GM12878 (cell line): ENCODE measurements around the gene MARCHF2. TPM values are rescaled to one million over a fixed set of nuclear protein-coding genes. Genes with fewer than 3 reads are reported as not detected.

Source experiments
- ATAC-seq: fragments of 200-7000 bp; cut with Tn5 transposase; 3 replicates; pipeline ENCODE4 v1.9.1; 2020; ENCODE audit warnings: mild to moderate bottlenecking, moderate library complexity
- BruUV-seq: library from RNA; stranded (reverse); fragments of 400-500 nt; replicated peaks from 2 replicates; lab custom pipeline; 2021; lab: Mats Ljungman, UMichigan
- CTCF ChIA-PET: fragments of 300-600 bp; sonication (Branson Sonifier 250); formaldehyde crosslinking; extraction: SDS; loops from one replicate; lab custom pipeline; 2021; ENCODE audit warnings: inconsistent platforms; lab: Yijun Ruan, JAX
- POLR2A ChIA-PET: fragments of 350-600 bp; formaldehyde crosslinking; extraction: SDS; loops from one replicate; lab custom pipeline; 2021; ENCODE audit warnings: inconsistent platforms; lab: Charles Lee
- RAD21 ChIA-PET: fragments of 300-600 bp; sonication (Branson Sonifier 250); formaldehyde crosslinking; loops from one replicate; lab custom pipeline; 2023; ENCODE audit warnings: antibody characterized with exemption; ENCODE audit not compliant: unreplicated experiment; lab: Charles Lee
- SMC1A ChIA-PET: fragments of 300-600 bp; sonication (Branson Sonifier 250); formaldehyde crosslinking; loops from one replicate; lab custom pipeline; 2023; ENCODE audit not compliant: unreplicated experiment, uncharacterized antibody; lab: Charles Lee
- DNase-seq: peaks from one replicate; pipeline ENCODE4 v3.0.0-alpha.2; 2011; ENCODE audit warnings: low read depth, low spot score
- FAIRE-seq: peaks from 3 replicates; lab custom pipeline; 2011; peaks lifted over from hg19 to GRCh38; lab: Jason Lieb, UNC
- H2AFZ ChIP-seq: 2 replicates; pipeline ENCODE4 v1.6.0; 2011; ENCODE audit warnings: low read depth, low read length, control low read depth; ENCODE audit not compliant: control insufficient read depth
- H3K27ac ChIP-seq: 2 replicates; pipeline ENCODE4 v1.5.1; 2011; ENCODE audit warnings: control low read depth; ENCODE audit not compliant: control insufficient read depth, insufficient read depth
- H3K27me3 ChIP-seq, 2 experiments: replicated peaks in 1 of 2; 2 replicates each; pipeline versions ENCODE4 v1.6.0 to v1.6.1; 2011; ENCODE audit warnings: low read length in 1 of 2; ENCODE audit not compliant: control insufficient read depth in 2 of 2, insufficient read depth in 2 of 2
- H3K36me3 ChIP-seq, 2 experiments: 2 replicates each; pipeline ENCODE4 v1.5.1; 2011; ENCODE audit warnings: low read length in 1 of 2; ENCODE audit not compliant: control insufficient read depth in 2 of 2, insufficient read depth in 2 of 2
- H3K4me1 ChIP-seq: 2 replicates; pipeline ENCODE4 v1.6.1; 2011; ENCODE audit warnings: mild to moderate bottlenecking, low read length, moderate library complexity, mixed read lengths; ENCODE audit not compliant: control insufficient read depth, insufficient read depth
- H3K4me2 ChIP-seq: 2 replicates; pipeline ENCODE4 v1.6.0; 2011; ENCODE audit warnings: control low read depth; ENCODE audit not compliant: control insufficient read depth, insufficient read depth
- H3K4me3 ChIP-seq: fragments of 200-600 bp; sonication (generic); 2 replicates; pipeline ENCODE4 v1.5.1; 2016
- H3K79me2 ChIP-seq: 2 replicates; pipeline ENCODE4 v1.6.0; 2011; ENCODE audit warnings: low read length; ENCODE audit not compliant: control insufficient read depth, insufficient read depth
- H3K9ac ChIP-seq: 2 replicates; pipeline ENCODE4 v1.8.0; 2011; ENCODE audit warnings: low read length, control low read depth, mixed read lengths; ENCODE audit not compliant: control insufficient read depth, insufficient read depth
- H3K9me3 ChIP-seq: replicated peaks from 3 replicates; pipeline ENCODE4 v1.5.1; 2011; ENCODE audit warnings: mild to moderate bottlenecking, low read length; ENCODE audit not compliant: control insufficient read depth, insufficient read depth
- H4K20me1 ChIP-seq: 2 replicates; pipeline ENCODE4 v1.6.0; 2011; ENCODE audit not compliant: control insufficient read depth, insufficient read depth
- CUX1 ChIP-seq: IDR thresholded peaks from 2 replicates; pipeline ENCODE4 v1.6.1; 2012; ENCODE audit warnings: improper control_type of control experiment, low read depth, low read length; ENCODE audit not compliant: insufficient replicate concordance
- EZH2 ChIP-seq: IDR thresholded peaks from 2 replicates; pipeline ENCODE4 v1.6.1; 2012; ENCODE audit warnings: low read depth, mild to moderate bottlenecking, control low read depth, inconsistent platforms, low read length, borderline replicate concordance; ENCODE audit not compliant: control insufficient read depth
- FOXK2 ChIP-seq: fragments of 450-650 bp; IDR thresholded peaks from 2 replicates; pipeline ENCODE4 v1.6.1; 2017; ENCODE audit warnings: mild to moderate bottlenecking, moderate library complexity
- HDGF ChIP-seq: fragments of 450-650 bp; IDR thresholded peaks from 2 replicates; pipeline ENCODE4 v1.6.1; 2016; ENCODE audit warnings: antibody characterized with exemption
- MAX ChIP-seq: IDR thresholded peaks from 2 replicates; pipeline ENCODE4 v1.6.1; 2012; ENCODE audit warnings: low read depth, low read length, improper control_type of control experiment
- NFIC ChIP-seq: IDR thresholded peaks from 2 replicates; pipeline ENCODE4 v1.6.1; 2012; ENCODE audit warnings: low read depth, mild to moderate bottlenecking, inconsistent platforms, low read length, moderate library complexity
- RFX5 ChIP-seq: IDR thresholded peaks from 2 replicates; pipeline ENCODE4 v1.6.1; 2011; ENCODE audit warnings: low read depth, low read length, improper control_type of control experiment
- SIX5 ChIP-seq: IDR thresholded peaks from 2 replicates; pipeline ENCODE4 v1.6.1; 2011; ENCODE audit warnings: mild to moderate bottlenecking, low read depth, low read length, moderate library complexity; ENCODE audit not compliant: severe bottlenecking
- SUPT20H ChIP-seq: IDR thresholded peaks from 2 replicates; pipeline ENCODE4 v1.6.1; 2011; ENCODE audit warnings: low read depth, mild to moderate bottlenecking, low read length, moderate library complexity, borderline replicate concordance; ENCODE audit not compliant: control insufficient read depth
- TCF12 ChIP-seq: IDR thresholded peaks from 2 replicates; pipeline ENCODE4 v1.6.1; 2011; ENCODE audit warnings: low read depth, mild to moderate bottlenecking, low read length
- ZNF592 ChIP-seq: fragments of 450-650 bp; IDR thresholded peaks from 2 replicates; pipeline ENCODE4 v1.6.1; 2017; ENCODE audit warnings: mild to moderate bottlenecking, moderate library complexity
- WGBS: methylation state at CpG from one replicate; pipeline ENCODE4 v1.1.6; 2016; ENCODE audit warnings: low lambda C conversion rate; ENCODE audit not compliant: insufficient replicate concordance, insufficient coverage; ENCODE audit errors: missing lambda C conversion rate; 5-methylcytosine and 5-hydroxymethylcytosine counted together
- in situ Hi-C: fragments of 300-500 bp; cut with MboI; formaldehyde crosslinking; loops from 9 replicates; pipeline ENCODE4 v1.14.3; 2018; ENCODE audit warnings: mixed read lengths
- intact Hi-C: fragments of 100-400 bp; cut with micrococcal nuclease; formaldehyde crosslinking; loops from one replicate; pipeline ENCODE4 v1.14.2; 2022; ENCODE audit not compliant: unreplicated experiment
- polyA plus RNA-seq, 11 experiments: library from polyadenylated mRNA; depleted of rRNA in 4 of 11; unstranded in 6 of 11; stranded (reverse) in 5 of 11; fragments of >200 nt; fragmentation: Nextera tagmentation in 4 of 11; fragmentation: Illumina TruSeq in 1 of 11; extraction: Ambion mirVana in 4 of 11; extraction: Trizol in 1 of 11; gene quantifications; 1 replicate in 1 of 11; 2 replicates in 10 of 11; pipeline versions ENCODE4 v1.2.1 to v1.2.3, GENCODE V29; 2011 to 2016; ENCODE audit warnings: inconsistent platforms in 2 of 11, missing spikeins in 2 of 11, low read depth in 1 of 11
- total RNA-seq, 4 experiments: library from RNA; depleted of rRNA in 3 of 4; stranded (reverse); fragments of >200 nt in 3 of 4; fragmentation: Illumina TruSeq in 1 of 4; extraction: Trizol in 1 of 4; gene quantifications; 2 replicates each; pipeline versions ENCODE4 v1.2.1 to v1.2.3, GENCODE V29; 2013 to 2021
- TF ChIP-seq, protein P1 (sequence below): IDR thresholded peaks from 2 replicates; pipeline ENCODE4 v1.6.1; 2011; ENCODE audit warnings: mild to moderate bottlenecking, low read depth, low read length, moderate library complexity; ENCODE audit not compliant: insufficient replicate concordance

The MARCHF2 gene
- total and polyA plus RNA-seq, 10 of the 15 experiments (the other 5 are each of a cell fraction or from before 2014, with no cell fraction given) = 1.6 to 30.3 (median 10.8) TPM

DNA sequence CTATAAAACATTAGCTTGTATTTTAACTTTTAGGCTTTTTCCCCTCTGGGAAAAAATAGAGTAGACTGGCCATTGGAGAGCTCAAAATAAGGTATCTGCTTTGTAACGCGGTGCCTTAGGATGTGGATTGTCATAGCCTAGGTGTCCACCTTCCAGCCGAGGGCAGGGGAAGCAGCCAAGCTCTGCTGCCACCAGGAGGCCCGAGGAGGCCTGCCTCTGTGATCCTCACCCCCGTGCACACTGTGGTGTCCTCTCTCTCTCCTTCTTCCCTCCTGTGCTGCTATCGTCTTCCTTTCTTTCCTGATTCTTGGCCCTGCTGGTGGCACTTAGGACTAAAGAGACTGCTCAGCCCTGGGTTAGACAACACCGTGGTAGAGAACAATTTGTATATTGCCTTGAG is 43.0 kb downstream of the MARCHF2 start:
- intact Hi-C loops = no loop called here
- Histone ChIP-seq H3K27me3 (no peaks in the 10 kb centered on the region), H3K27ac (no peak overlapping the region), H4K20me1 (peaks cover 42% of the 10 kb centered on the region), H2AFZ (no peak overlapping the region), H3K36me3 (peaks cover 12 to 45% of the 10 kb centered on the region in 2 experiments), H3K4me2 (no peak overlapping the region), H3K9me3 (no peaks in the 10 kb centered on the region), H3K9ac (no peak overlapping the region), H3K79me2 (peaks cover 99% of the 10 kb centered on the region), H3K4me3 (no peak overlapping the region), H3K4me1 (peaks cover 13% of the 10 kb centered on the region)
- no TSS peak for BruUV-seq
- SMC1A ChIA-PET = interaction anchor here (1.6 to 1.9 kb wide), 2 partner anchors 10 to 102 kb away, joined by 5 to 7 read pairs; no protein-coding TSS in a partner anchor
- CTCF ChIA-PET = interaction anchor here (1.8 kb wide), 1 partner anchor 9 kb away, joined by 10 read pairs; no protein-coding TSS in a partner anchor
- in situ Hi-C loops = no loop called here
- POLR2A ChIA-PET = interaction anchor here (0.6 to 1.0 kb wide), 4 partner anchors 11 to 1029 kb away, joined by 3 to 10 read pairs (median 4); partner anchors contain the start of genes HNRNPM and MARCHF2
- FAIRE-seq (no peak), ATAC-seq (0 out of 3 replicates have a peak, but pooled peaks have one; percentile 20), DNase-seq (no peak)
- whole genome bisulfite sequencing = 59% methylated on average over 7 of the region's 7 CpGs
- RAD21 ChIA-PET = interaction anchor here (1.0 kb wide), 1 partner anchor 43 kb away, joined by 3 read pairs; the partner anchor contains the start of gene MARCHF2
- no peak for TF ChIP-seq ZNF592
- TF ChIP-seq TCF12 = no peak
- TF ChIP-seq CUX1 = no peak
- TF ChIP-seq SIX5 = no peak
- TF ChIP-seq SUPT20H = no peak
- TF ChIP-seq, protein P1, sequence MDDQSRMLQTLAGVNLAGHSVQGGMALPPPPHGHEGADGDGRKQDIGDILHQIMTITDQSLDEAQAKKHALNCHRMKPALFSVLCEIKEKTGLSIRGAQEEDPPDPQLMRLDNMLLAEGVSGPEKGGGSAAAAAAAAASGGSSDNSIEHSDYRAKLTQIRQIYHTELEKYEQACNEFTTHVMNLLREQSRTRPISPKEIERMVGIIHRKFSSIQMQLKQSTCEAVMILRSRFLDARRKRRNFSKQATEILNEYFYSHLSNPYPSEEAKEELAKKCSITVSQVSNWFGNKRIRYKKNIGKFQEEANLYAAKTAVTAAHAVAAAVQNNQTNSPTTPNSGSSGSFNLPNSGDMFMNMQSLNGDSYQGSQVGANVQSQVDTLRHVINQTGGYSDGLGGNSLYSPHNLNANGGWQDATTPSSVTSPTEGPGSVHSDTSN = no peak
- no peak for TF ChIP-seq EZH2
- no peak for TF ChIP-seq HDGF
- TF ChIP-seq RFX5 = no peak
- TF ChIP-seq MAX = no peak
- TF ChIP-seq NFIC = no peak
- TF ChIP-seq FOXK2 = no peak
